HG03039 (cell line): ENCODE measurements around the gene C19orf12.
"Not testable (repeated sequence)": the region's sequence is repeated elsewhere in the genome, so short reads cannot be mapped to it uniquely, and the experiment has no call there.

Experiments used
- ATAC-seq: cut with Tn5 transposase; IDR thresholded peaks from one replicate; pipeline ENCODE4 v1.9.1; 2021; ENCODE audit warnings: mild to moderate bottlenecking, moderate library complexity; ENCODE audit not compliant: unreplicated experiment

C19orf12 gene

GRCh38 chr19:29677001-29677817, 37.9 kb downstream of the C19orf12 start:
- ATAC-seq, result no peak

GRCh38 chr19:29676586-29676985, 38.5 kb downstream of the C19orf12 start:
- ATAC-seq, result no peak

DNA sequence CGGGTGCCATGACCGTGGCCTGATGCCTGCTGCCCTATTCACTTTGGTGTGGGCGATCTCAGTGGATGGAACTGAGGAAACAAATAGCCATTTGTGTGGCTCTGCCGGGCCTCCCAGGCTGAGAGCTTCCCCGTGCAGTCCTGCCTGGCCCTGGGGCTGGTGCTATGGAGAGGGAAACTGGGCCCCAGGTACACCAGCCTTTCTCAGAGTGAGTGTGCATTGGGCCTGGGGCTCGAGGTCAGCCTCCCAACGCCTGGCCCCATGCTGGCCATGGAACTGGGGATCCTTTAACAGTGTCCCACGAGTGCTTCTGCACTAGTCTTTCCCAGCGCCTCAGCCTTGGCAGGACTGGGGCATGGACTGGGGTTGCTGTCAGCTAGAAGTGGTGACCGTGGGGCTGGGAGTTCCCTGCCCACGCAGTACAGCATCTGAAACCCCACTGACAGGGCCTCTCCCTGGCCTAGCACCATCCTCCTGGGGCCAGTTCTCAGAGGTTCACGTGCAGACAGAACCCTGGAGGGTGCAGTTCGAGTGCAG, 39.3 kb downstream of the C19orf12 start:
- no peak for ATAC-seq

DNA sequence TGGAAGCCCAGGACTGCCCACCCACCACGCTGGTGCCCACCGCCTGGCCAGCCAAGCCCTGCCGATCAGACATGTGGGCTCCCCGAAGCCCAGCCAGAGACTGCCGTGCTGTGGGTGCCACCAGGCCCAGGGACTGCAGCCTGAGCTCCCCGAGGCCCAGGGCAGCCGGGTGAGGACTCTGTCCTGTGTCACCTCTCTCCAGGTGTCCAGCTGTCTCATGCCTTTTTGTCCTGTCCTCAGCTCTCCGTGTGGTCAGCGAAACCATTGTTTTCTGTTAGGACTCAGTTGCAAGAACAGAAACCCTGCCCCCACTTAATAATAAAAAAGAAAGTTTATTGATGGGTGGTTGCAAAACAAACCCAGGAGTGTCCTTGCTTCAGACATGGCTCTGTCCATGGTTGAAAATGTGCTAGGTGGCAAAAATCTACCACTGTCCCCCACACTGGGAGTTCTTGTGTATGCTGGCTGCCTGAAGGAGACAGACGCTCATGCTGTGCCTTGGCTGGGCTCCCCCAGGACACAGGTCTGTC, 39.9 kb downstream of the C19orf12 start:
- ATAC-seq, result no peak

DNA sequence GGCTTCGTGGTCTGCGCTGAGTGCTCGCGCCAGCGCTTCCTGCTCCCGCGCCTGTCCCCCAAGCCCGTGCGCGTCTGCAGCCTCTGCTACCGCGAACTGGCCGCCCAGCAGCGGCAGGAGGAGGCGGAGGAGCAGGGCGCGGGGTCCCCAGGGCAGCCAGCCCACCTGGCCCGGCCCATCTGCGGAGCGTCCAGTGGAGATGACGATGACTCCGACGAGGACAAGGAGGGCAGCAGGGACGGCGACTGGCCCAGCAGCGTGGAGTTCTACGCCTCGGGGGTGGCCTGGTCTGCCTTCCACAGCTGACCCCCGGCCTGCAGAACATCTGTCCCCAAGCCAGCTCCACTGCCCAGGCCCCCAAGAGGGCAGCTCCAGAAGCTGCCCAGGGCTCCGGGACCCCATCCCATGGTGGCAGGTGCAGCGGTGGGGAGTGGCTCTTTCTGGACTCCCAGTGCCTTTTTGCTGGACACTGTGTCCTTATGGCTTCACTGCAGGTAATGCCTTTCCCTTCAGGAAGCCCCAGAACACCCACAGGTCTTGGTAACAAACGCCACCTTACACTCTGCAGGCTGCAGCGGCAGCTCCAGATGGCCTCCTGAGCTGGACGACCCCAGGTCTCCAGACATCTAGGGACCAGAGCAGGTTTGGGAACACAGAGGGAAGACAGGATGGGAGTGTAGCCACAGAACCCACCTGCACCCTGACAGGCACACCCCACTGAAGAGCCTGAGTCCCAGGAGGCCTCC, 40.5 kb downstream of the C19orf12 start:
- ATAC-seq, result no peak

- ATAC-seq, result no peak
These were observed 41.4 kb downstream of the C19orf12 start for GRCh38 chr19:29673451-29674371.

DNA sequence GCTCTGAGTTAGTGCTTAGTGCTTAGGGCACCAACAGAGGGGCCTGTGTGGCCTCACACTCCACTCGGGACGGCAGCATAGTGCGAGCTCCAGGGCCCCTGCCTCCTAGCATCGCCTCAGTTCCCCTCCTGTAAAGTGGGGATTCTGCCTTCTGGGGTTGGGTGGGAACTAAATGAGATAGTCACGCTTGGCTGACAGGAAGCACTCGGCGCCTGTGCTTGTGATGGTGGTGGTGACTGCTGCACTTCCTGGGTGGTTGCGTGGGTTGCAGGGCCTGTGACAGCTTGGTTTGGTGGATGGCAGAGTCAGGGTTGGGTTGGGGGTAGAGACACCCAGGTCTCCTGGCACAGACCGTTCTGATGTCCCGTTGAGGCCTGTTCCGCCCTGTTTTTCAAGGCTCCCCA, 42.1 kb downstream of the C19orf12 start:
- no peak for ATAC-seq

- ATAC-seq, result no peak
These were observed 42.6 kb downstream of the C19orf12 start for GRCh38 chr19:29672319-29672932.

DNA sequence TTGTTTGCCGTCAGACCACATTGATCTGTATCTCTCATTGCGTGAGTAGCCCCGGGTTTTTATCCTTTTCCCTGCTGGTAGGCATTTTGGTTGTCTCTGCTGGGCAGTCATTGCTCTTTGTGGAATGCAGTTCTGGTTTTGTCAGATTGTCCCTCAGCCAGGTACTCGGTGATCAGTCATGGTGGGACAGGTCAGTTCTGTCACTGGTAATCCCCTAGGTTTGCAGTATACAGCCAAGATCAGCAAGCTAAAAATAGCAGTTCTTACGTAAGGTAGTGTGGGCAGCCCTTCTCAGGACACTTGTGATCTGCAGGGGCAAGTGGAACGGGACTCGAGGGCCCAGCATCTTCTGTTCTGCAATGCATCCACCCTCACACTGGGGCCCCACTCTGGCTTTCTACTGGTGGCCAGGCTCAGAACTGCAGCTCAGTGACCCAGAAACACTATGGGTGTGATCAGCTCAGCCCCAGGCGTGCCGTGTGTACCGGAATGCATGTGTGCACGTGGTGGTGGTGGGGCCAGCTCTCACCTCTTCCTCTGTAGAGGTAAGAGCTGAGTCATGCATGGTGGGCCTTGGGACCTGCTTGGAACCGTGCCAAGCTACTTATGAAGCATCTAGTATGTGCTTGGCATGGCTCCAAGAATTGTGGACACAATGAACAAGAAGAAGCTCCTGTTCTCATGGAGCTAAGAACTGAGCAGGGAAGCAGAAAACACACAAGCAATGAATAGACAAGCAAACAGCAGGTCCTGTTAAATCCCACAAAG, 43.5 kb downstream of the C19orf12 start:
- ATAC-seq, result peak; percentile 70

- ATAC-seq, result not testable (repeated sequence)
These were observed 44.1 kb downstream of the C19orf12 start for GRCh38 chr19:29671026-29671392.

GRCh38 chr19:29670255-29670654, 44.8 kb downstream of the C19orf12 start:
- ATAC-seq, result no peak

- ATAC-seq, result no peak
These were observed 46.1 kb downstream of the C19orf12 start for GRCh38 chr19:29668746-29669609.

- ATAC-seq, result no peak
These were observed 47.1 kb downstream of the C19orf12 start for GRCh38 chr19:29667901-29668341.

- no peak for ATAC-seq
These were observed 47.7 kb downstream of the C19orf12 start for GRCh38 chr19:29667387-29667783.

DNA sequence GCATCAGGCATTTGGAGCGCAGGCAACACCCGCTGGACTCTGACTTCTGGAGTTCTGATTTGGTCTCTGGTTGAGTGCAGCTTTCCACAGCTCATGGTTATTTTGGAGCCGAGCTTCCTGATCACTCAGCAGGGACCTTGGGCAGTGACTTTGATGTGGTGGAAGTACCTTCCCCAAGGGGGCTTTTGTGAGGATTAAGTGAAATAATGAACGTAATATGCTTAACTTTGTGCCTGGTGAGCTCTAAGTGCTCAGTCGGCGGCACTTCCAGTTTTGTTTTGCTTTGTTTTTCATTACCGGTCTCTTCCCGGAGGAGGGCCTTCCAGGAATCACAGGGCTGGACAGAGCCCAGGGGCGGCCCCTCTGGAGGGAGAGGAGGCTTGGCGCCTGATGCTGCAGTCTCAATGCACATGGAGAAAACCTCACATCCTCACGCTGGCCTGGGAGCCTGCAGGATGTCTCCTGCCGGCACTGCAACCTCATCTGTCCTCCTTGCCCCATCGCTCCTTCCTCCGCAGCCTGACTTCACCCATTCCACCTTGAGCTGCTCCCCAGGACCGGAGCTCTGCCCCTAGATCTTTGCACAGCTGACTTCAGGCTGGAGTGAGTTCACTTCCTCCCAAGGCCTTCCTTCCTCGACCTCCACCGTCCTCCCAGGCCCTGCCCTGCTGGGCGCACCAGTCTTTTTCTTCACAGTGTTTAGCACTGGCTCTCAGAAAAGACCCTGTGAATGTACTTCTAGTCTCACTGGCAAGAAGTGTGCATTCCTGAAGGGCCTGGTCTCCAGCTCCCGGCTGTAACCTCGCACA, 48.3 kb downstream of the C19orf12 start:
- ATAC-seq, result no peak

DNA sequence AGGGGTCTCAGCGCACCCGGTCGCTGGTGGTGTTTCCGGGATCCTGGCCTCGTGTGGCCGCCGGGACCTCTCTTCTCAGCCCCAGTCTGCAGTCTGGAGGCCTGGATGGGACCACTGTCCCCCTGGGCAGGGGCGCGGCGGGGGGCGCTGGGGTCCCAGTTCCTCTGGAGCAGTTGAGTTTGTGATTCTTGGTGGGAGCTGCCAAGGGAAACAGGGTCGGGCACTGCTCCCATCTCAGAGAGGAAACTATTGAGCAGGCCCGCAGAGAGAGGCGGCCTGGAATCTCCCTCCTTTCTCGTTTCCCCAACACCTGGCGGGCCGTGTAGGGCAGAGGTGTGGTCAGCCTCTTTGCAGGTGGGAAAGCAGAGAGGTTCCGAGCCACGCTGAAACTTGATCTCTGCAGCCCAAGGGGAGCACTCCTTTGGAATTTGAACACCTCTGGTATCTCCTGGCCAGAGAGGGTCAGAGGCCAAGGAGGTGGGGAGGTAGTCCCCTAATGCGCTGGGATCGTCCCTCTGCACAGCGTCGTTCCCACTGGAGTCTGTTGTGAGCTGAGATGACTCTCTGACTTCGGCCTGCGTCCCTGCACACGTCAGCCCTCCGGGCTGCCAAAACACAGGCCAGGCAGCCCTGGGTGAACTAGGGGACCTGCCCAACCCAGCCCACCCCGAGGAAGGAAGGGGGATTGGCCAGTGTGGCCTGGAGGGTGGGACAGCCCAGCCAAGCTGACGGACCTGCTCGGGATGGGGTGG, 49.1 kb downstream of the C19orf12 start:
- ATAC-seq, result no peak
